Esophagus squamous epithelium (tissue), 5 donors: ENCODE measurements around the gene HSD11B2. TPM values are rescaled to one million over a fixed set of nuclear protein-coding genes. Genes with fewer than 3 reads are reported as not detected.
"Not testable (repeated sequence)": the region's sequence is repeated elsewhere in the genome, so short reads cannot be mapped to it uniquely, and the experiment has no call there.

Experiments used
- DNase-seq: peaks from one replicate; lab custom pipeline; 2025; lab: John Stamatoyannopoulos, UW
- H3K27ac ChIP-seq, 4 donors: fragments of 200-600 bp; sonication (generic); one replicate each; pipeline ENCODE4 v1.5.1; 2016 to 2019; ENCODE audit warnings: mild to moderate bottlenecking in 1 of 4
- H3K27me3 ChIP-seq, 4 donors: fragments of 200-600 bp; sonication (generic); 1 replicate in 3 of 4; 2 replicates in 1 of 4; pipeline versions ENCODE4 v1.5.1 to v1.6.0; 2017 to 2021; ENCODE audit warnings: antibody characterized with exemption in 1 of 4
- H3K36me3 ChIP-seq, 3 donors: fragments of 200-600 bp; sonication (generic); one replicate each; pipeline ENCODE4 v1.5.1; 2016 to 2019
- H3K4me1 ChIP-seq, 3 donors: fragments of 200-600 bp; sonication (generic); one replicate each; pipeline ENCODE4 v1.5.1; 2017 to 2019
- H3K4me3 ChIP-seq, 4 donors: fragments of 200-600 bp; sonication (generic); 1 replicate in 3 of 4; 2 replicates in 1 of 4; pipeline ENCODE4 v1.5.1; 2016 to 2019; ENCODE audit warnings: mild to moderate bottlenecking in 2 of 4, moderate library complexity in 1 of 4
- H3K9me3 ChIP-seq, 3 donors: fragments of 200-600 bp; sonication (generic); one replicate each; pipeline ENCODE4 v1.5.1; 2016 to 2019
- CTCF ChIP-seq, 6 experiments: fragments of 450-650 bp in 4 of 6; fragments of 200-600 bp in 2 of 6; sonication (generic) in 2 of 6; IDR thresholded peaks; one replicate each; pipeline ENCODE4 v1.5.1; 2016 to 2019; ENCODE audit warnings: antibody characterized with exemption in 6 of 6, mild to moderate bottlenecking in 4 of 6, moderate library complexity in 4 of 6
- POLR2A ChIP-seq, 4 donors: fragments of 450-650 bp; IDR thresholded peaks; one replicate each; pipeline ENCODE4 v1.6.1; 2017; ENCODE audit warnings: antibody characterized with exemption in 4 of 4, mild to moderate bottlenecking in 4 of 4, moderate library complexity in 3 of 4
- WGBS, 2 donors: methylation state at CpG; one replicate each; pipeline ENCODE4 v1.1.5; 2018; 5-methylcytosine and 5-hydroxymethylcytosine counted together
- intact Hi-C: fragments of 100-400 bp; cut with DNase I; formaldehyde crosslinking; loops from one replicate; pipeline ENCODE4 v1.15.0; 2022
- total RNA-seq, 4 donors: library from RNA; depleted of rRNA; stranded (reverse); fragments of >200 nt; gene quantifications; one replicate each; pipeline ENCODE4 v1.1.0, GENCODE V29; 2016
- donor health status: DM: yes; HTN: yes; CAD: no.

The HSD11B2 gene
- total RNA-seq, 4 donors from 2014 or later, result 2.1 to 13.0 (median 6.7) TPM

DNA sequence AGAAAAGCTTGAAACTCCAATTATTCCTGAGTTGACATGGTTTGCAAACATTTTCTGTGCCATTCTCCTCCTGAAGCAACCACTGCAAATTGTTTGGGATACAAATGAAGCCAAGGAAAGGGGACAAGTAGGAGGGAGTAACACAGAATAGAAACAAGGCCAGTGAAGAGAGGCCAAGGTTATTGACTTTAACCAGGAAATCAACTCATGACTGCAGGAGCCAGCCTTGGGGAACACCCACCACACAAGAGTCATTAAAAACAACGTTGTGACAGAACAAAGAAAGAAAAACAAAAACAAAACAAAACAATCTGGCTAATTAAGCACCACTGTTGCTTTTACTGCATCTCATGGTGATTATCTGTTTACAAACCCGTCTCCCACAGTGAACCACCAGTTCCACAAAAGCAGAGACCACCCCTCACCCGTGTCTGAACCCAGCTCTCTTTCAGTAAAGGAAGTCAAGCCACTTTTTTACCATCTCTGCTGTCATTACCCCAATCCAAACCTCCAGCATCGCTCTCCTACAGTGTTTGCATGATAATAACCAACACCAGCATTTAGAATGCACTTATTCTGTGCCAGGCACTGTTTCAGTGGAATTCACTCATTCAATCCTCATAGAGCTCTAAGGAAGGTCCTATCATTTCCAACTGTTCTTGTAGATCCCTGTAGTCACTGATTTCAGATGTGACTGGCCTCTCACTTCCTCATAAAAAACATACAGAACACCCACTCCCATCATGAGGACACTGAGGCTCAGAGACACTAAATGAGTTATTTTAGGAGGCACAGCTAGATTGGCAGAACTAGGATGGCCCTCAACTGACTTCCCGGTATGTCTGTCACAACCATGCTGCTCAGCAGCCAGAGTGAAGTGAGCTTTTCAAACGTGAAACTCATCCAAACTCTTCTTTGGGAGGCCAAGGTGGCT lies 16.7 kb upstream of the HSD11B2 start:
- intact Hi-C loops, result loop anchor here (10.0 kb wide), 1 partner anchor 129 kb away; no protein-coding TSS in a partner anchor
- peak overlapping the region in 1 of 4 donors; percentile 31 for H3K27ac ChIP-seq

GRCh38 chr16:67415421-67415820 lies 15.5 kb upstream of the HSD11B2 start:
- intact Hi-C loops, result loop anchor here (5.0 to 10.0 kb wide), 2 partner anchors 43 to 131 kb away; no protein-coding TSS in a partner anchor
- not testable (repeated sequence) for H3K27me3 ChIP-seq, DNase-seq, H3K36me3 ChIP-seq, H3K9me3 ChIP-seq
- Histone ChIP-seq H3K27ac (peak overlapping the region; percentile 76 to 84 (median 81)), H3K4me1 (peaks cover 0 to 36% (median 15%) of the 10 kb centered on the region in 3 donors), H3K4me3 (peak overlapping the region; percentile 54 to 83 (median 62))
- WGBS, 2 donors, result 82 to 87% methylated on average over 6 to 15 of the region's 19 CpGs

More for the DNA sequence above, 16.7 kb upstream of the HSD11B2 start:
- peaks cover 6 to 47% (median 22%) of the 10 kb centered on the region in 3 donors for H3K4me1 ChIP-seq
- no peaks in the 10 kb centered on the region for H3K27me3 ChIP-seq
- H3K9me3 ChIP-seq, result no peaks in the 10 kb centered on the region
- H3K36me3 ChIP-seq, result no peaks in the 10 kb centered on the region
- no peak for TF ChIP-seq POLR2A (IDR thresholded peaks at IDR 0.05)
- TF ChIP-seq CTCF (IDR thresholded peaks at IDR 0.05), result no peak
- DNase-seq, result no peak
- no peak overlapping the region for H3K4me3 ChIP-seq
- 53 to 59% methylated on average over 6 of the region's 6 CpGs for WGBS, 2 donors

GRCh38 chr16:67415872-67416793 lies 14.8 kb upstream of the HSD11B2 start, which contains the start of gene ZDHHC1:
ZDHHC1 (minus strand) TSS chr16:67416477; CDS start chr16:67407775, 8,702 bp downstream.
- Histone ChIP-seq H3K27me3 (no peaks in the 10 kb centered on the region), H3K4me1 (peaks cover 0 to 36% (median 15%) of the 10 kb centered on the region in 3 donors), H3K9me3 (no peaks in the 10 kb centered on the region), H3K4me3 (peak within 1 kb of the TSS; percentile 54 to 83 (median 62)), H3K36me3 (no peaks in the 10 kb centered on the region), H3K27ac (peak within 1 kb of the TSS; percentile 76 to 84 (median 81))
- peak; percentile 41 to 79 (median 68) for TF ChIP-seq CTCF (IDR thresholded peaks at IDR 0.05)
- TF ChIP-seq POLR2A (IDR thresholded peaks at IDR 0.05), result peak in 2 of 4 donors; percentile 18 to 38
- WGBS, 2 donors, result 0 to 3% methylated on average over 11 to 14 of the region's 73 CpGs
- intact Hi-C loops, result loop anchor here (5.0 to 10.0 kb wide), 2 partner anchors 44 to 131 kb away; no protein-coding TSS in a partner anchor
- no peak for DNase-seq

- intact Hi-C loops, result loop anchor here (5.0 to 10.0 kb wide), 2 partner anchors 45 to 133 kb away; no protein-coding TSS in a partner anchor
- peaks cover 0 to 36% (median 15%) of the 10 kb centered on the region in 3 donors for H3K4me1 ChIP-seq
- no peaks in the 10 kb centered on the region for H3K36me3 ChIP-seq
- no peaks in the 10 kb centered on the region for H3K27me3 ChIP-seq
- 79 to 92% methylated on average over 2 of the region's 2 CpGs for WGBS, 2 donors
- H3K4me3 ChIP-seq, result no peak overlapping the region
- no peak overlapping the region for H3K27ac ChIP-seq
- H3K9me3 ChIP-seq, result no peaks in the 10 kb centered on the region
- no peak for DNase-seq
- TF ChIP-seq CTCF (IDR thresholded peaks at IDR 0.05) (no peak), POLR2A (IDR thresholded peaks at IDR 0.05) (no peak)
These were observed 13.4 kb upstream of the HSD11B2 start for GRCh38 chr16:67417333-67418061.
